ENCODE measurements around the gene TENM3.

GRCh38 chr4:182583703-182584415 is 340.7 kb downstream of the TENM3 start:
- TF ChIP-seq CTCF (IDR thresholded peaks at IDR 0.05; ENCODE audit: insufficient read depth, low read length, poor library complexity, severe bottlenecking), result no peak
- no peak for TF ChIP-seq EZH2phosphoT487 (conservative IDR thresholded peaks at IDR 0.05; ENCODE audit: low read length)
